HFF-Myc (cell line): ENCODE results near the gene SEMA3F.

Source experiments
- DNase-seq: peaks from one replicate; pipeline ENCODE4 v3.0.0-alpha.2; 2011; ENCODE audit warnings: low read depth; ENCODE audit errors: extremely low read depth
- H3K4me3 ChIP-seq: replicated peaks from 2 replicates; pipeline ENCODE4 v1.5.1; 2011; ENCODE audit warnings: low read depth, mild to moderate bottlenecking, control low read depth, low read length
- CTCF ChIP-seq: IDR thresholded peaks from 2 replicates; pipeline ENCODE4 v1.5.1; 2012; ENCODE audit warnings: mild to moderate bottlenecking, low read depth, low read length, control low read depth; ENCODE audit errors: missing control alignments

The SEMA3F gene

GRCh38 chr3:50154840-50155490, at the start of gene SEMA3F:
SEMA3F (plus strand) TSS chr3:50155324; CDS start chr3:50159623, 4,299 bp downstream.
- DNase-seq = no peak
- no peak for TF ChIP-seq CTCF
- peak within 1 kb of the TSS; percentile 73 for H3K4me3 ChIP-seq

- TF ChIP-seq CTCF = no peak
- DNase-seq = no peak
- no peak overlapping the region for H3K4me3 ChIP-seq
Measured at GRCh38 chr3:50111757-50112156, 43.4 kb upstream of the SEMA3F start.

- no peak for TF ChIP-seq CTCF
- H3K4me3 ChIP-seq = no peak overlapping the region
- DNase-seq = no peak
Measured at GRCh38 chr3:50112462-50112861, 42.7 kb upstream of the SEMA3F start.

- H3K4me3 ChIP-seq = no peak overlapping the region
- DNase-seq = no peak
- no peak for TF ChIP-seq CTCF
Measured at GRCh38 chr3:50117120-50117519, 38.0 kb upstream of the SEMA3F start.

- no peak for TF ChIP-seq CTCF
- no peak overlapping the region for H3K4me3 ChIP-seq
- no peak for DNase-seq
Measured at GRCh38 chr3:50118237-50118636, 36.9 kb upstream of the SEMA3F start.

- no peak for TF ChIP-seq CTCF
- no peak overlapping the region for H3K4me3 ChIP-seq
- DNase-seq = no peak
Measured at GRCh38 chr3:50119786-50120185, 35.3 kb upstream of the SEMA3F start.
